ENCODE measurements around the gene NEU4. TPM values are rescaled to one million over a fixed set of nuclear protein-coding genes. Genes with fewer than 3 reads are reported as not detected.

Gene NEU4
- total and polyA plus RNA-seq, 8 donors = 0.31 to 0.42 TPM; not detected in 6

- TF ChIP-seq CTCF (IDR thresholded peaks at IDR 0.05) = no peak
- no peaks in the 10 kb centered on the region for H3K36me3 ChIP-seq
- H3K4me1 ChIP-seq = no peaks in the 10 kb centered on the region
- no peaks in the 10 kb centered on the region for H3K27me3 ChIP-seq
- DNase-seq (no peak), ATAC-seq (no peak), FAIRE-seq (no peak)
- no peaks in the 10 kb centered on the region for H3K9me3 ChIP-seq
- H3K4me3 ChIP-seq = no peak overlapping the region
- no peak overlapping the region for H3K27ac ChIP-seq
- intact Hi-C loops (cut with DNase I) = no loop called here
- 26 to 39% methylated on average over 9 of the region's 9 CpGs for WGBS, 2 donors
Observed at GRCh38 chr2:241772063-241772499, 36.9 kb upstream of the NEU4 start.

- 39 to 55% methylated on average over 29 of the region's 29 CpGs for WGBS, 2 donors
Observed at GRCh38 chr2:241773511-241774418, 35.2 kb upstream of the NEU4 start.

DNA sequence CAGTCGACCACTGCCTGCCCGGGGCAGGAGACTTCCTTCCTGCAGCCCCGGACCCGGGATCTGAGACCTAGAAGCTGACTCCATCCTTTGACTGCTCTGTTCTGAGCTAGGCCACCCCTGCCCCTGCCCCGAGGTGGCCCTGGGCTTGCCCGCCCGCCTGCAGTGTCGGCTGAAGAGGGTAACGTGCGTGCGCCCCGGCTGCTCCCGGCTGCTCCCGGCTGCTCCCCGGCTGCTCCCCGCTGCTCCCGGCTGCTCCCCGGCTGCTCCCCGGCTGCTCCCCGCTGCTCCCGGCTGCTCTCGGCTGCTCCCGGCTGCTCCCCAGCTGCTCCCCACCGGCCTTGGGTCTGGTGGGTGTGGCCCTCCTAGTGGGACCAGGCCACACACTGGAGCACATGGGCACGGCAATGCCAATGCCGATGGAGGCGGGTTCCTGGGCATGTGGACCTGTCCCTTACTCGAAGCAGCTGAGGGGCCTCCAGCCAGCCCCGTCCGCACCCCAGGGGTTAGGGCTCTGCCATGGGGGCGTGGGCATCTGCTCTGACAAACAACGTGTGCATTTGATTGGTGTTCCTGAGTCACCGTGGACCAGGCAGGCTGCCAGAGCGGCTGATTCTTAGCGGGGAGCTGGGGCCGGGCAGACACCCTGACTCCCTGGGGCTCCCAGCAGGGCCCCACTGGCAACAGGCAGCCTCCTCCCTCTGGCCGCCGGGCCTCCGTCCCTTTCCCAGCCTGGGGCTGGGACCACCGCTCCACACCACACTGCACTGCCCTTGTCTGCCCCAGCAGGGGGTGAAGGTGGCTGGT is 34.4 kb upstream of the NEU4 start:
- intact Hi-C loops (cut with DNase I) = no loop called here
- Histone ChIP-seq H3K4me3 (no peak overlapping the region), H3K4me1 (no peaks in the 10 kb centered on the region), H3K27ac (no peak overlapping the region), H3K36me3 (no peaks in the 10 kb centered on the region), H3K27me3 (no peaks in the 10 kb centered on the region), H3K9me3 (no peaks in the 10 kb centered on the region)
- DNase-seq (peak in 3 of 6 donors; percentile 9 to 37 (median 10)), ATAC-seq (no peak), FAIRE-seq (no peak)
- WGBS, 2 donors = 47 to 61% methylated on average over 31 to 40 of the region's 40 CpGs
- TF ChIP-seq CTCF (IDR thresholded peaks at IDR 0.05) = no peak

More at GRCh38 chr2:241773511-241774418, 35.2 kb upstream of the NEU4 start:
- intact Hi-C loops (cut with DNase I) = no loop called here
- H3K4me1 ChIP-seq = no peaks in the 10 kb centered on the region
- no peaks in the 10 kb centered on the region for H3K36me3 ChIP-seq
- H3K9me3 ChIP-seq = no peaks in the 10 kb centered on the region
- H3K27ac ChIP-seq = no peak overlapping the region
- no peaks in the 10 kb centered on the region for H3K27me3 ChIP-seq
- no peak overlapping the region for H3K4me3 ChIP-seq
- ATAC-seq = no peak
- peak in 1 of 6 donors; percentile 8 for DNase-seq
- no peak for FAIRE-seq
- TF ChIP-seq CTCF (IDR thresholded peaks at IDR 0.05) = no peak

- H3K9me3 ChIP-seq = no peaks in the 10 kb centered on the region
- FAIRE-seq (no peak), DNase-seq (peak in 4 of 6 donors; percentile 8 to 33 (median 22)), ATAC-seq (no peak)
- TF ChIP-seq CTCF (IDR thresholded peaks at IDR 0.05) = no peak
- no peaks in the 10 kb centered on the region for H3K36me3 ChIP-seq
- intact Hi-C loops (cut with DNase I) = no loop called here
- no peaks in the 10 kb centered on the region for H3K4me1 ChIP-seq
- 53 to 66% methylated on average over 27 to 34 of the region's 34 CpGs for WGBS, 2 donors
- no peak overlapping the region for H3K4me3 ChIP-seq
- H3K27me3 ChIP-seq = no peaks in the 10 kb centered on the region
- no peak overlapping the region for H3K27ac ChIP-seq
Observed at GRCh38 chr2:241775223-241776177, 33.5 kb upstream of the NEU4 start.

Measured in pancreas (tissue), 10 donors.